Activated CD8-positive, alpha-beta T cell treated with anti-CD3 and anti-CD28 coated beads for 36 hours (primary cell): ENCODE data around the gene CELF4. TPM values are rescaled to one million over a fixed set of nuclear protein-coding genes. Genes with fewer than 3 reads are reported as not detected.

Experiments
- ATAC-seq: fragments of 200-7000 bp; cut with Tn5 transposase; one replicate; pipeline ENCODE4 v1.10.0; 2021; ENCODE audit warnings: mild to moderate bottlenecking, moderate library complexity
- CTCF ChIA-PET: fragments of 350-600 bp; sonication (Branson Sonifier 250); formaldehyde crosslinking; loops from one replicate; lab custom pipeline; 2021; ENCODE audit warnings: antibody characterized with exemption; lab: Charles Lee
- POLR2A ChIA-PET: fragments of 350-600 bp; sonication (Branson Sonifier 250); formaldehyde crosslinking; loops from one replicate; lab custom pipeline; 2021; ENCODE audit warnings: antibody characterized with exemption; lab: Charles Lee
- DNase-seq: peaks from one replicate; pipeline ENCODE4 v3.0.0-alpha.2; 2020
- H3K27ac Mint-ChIP-seq: one replicate; pipeline ENCODE4 v1.8.0; 2021; ENCODE audit warnings: mild to moderate bottlenecking, mixed read lengths
- H3K27me3 Mint-ChIP-seq: one replicate; pipeline ENCODE4 v1.8.0; 2021; ENCODE audit warnings: mixed read lengths
- H3K36me3 Mint-ChIP-seq: one replicate; pipeline ENCODE4 v1.8.0; 2021; ENCODE audit warnings: low read depth, mixed read lengths
- H3K4me1 Mint-ChIP-seq: one replicate; pipeline ENCODE4 v1.8.0; 2021; ENCODE audit warnings: low read depth, mixed read lengths
- H3K4me3 Mint-ChIP-seq: one replicate; pipeline ENCODE4 v1.8.0; 2021; ENCODE audit warnings: mild to moderate bottlenecking, moderate library complexity, mixed read lengths
- H3K9me3 Mint-ChIP-seq: one replicate; pipeline ENCODE4 v1.8.0; 2021; ENCODE audit warnings: mixed read lengths
- CTCF ChIP-seq: fragments of 200-600 bp; IDR thresholded peaks from one replicate; pipeline ENCODE4 v1.8.0; 2022; ENCODE audit warnings: antibody characterized with exemption, mild to moderate bottlenecking
- intact Hi-C: fragments of 100-400 bp; cut with micrococcal nuclease; formaldehyde crosslinking; loops from one replicate; pipeline ENCODE4 v1.10.0; 2022
- total RNA-seq, 2 experiments: library from RNA; stranded (reverse); gene quantifications; one replicate each; pipeline ENCODE4 v1.2.3, GENCODE V29; 2021

CELF4 gene
- total RNA-seq, 2 experiments from 2014 or later: not detected

GRCh38 chr18:37286801-37287200, 278.8 kb downstream of the CELF4 start:
- H3K36me3 Mint-ChIP-seq: no peaks in the 10 kb centered on the region
- no peak for DNase-seq
- CTCF ChIA-PET: no interaction called here
- H3K27ac Mint-ChIP-seq: no peak overlapping the region
- no peaks in the 10 kb centered on the region for H3K9me3 Mint-ChIP-seq
- POLR2A ChIA-PET: no interaction called here
- ATAC-seq: no peak
- H3K4me1 Mint-ChIP-seq: no peaks in the 10 kb centered on the region
- TF ChIP-seq CTCF: no peak
- H3K27me3 Mint-ChIP-seq: no peaks in the 10 kb centered on the region
- no peak overlapping the region for H3K4me3 Mint-ChIP-seq
- intact Hi-C loops: no loop called here

- Mint-ChIP-seq H3K4me3 (no peak overlapping the region), H3K9me3 (no peaks in the 10 kb centered on the region), H3K27ac (no peak overlapping the region), H3K36me3 (no peaks in the 10 kb centered on the region), H3K27me3 (no peaks in the 10 kb centered on the region), H3K4me1 (no peaks in the 10 kb centered on the region)
- ChIA-PET POLR2A (no interaction called here), CTCF (no interaction called here)
- ATAC-seq (no peak), DNase-seq (no peak)
- no peak for TF ChIP-seq CTCF
- intact Hi-C loops: no loop called here
These were observed 279.8 kb downstream of the CELF4 start for GRCh38 chr18:37285825-37286224.

- H3K27ac Mint-ChIP-seq: no peak overlapping the region
- intact Hi-C loops: no loop called here
- H3K4me1 Mint-ChIP-seq: no peaks in the 10 kb centered on the region
- H3K27me3 Mint-ChIP-seq: no peaks in the 10 kb centered on the region
- DNase-seq (no peak), ATAC-seq (no peak)
- TF ChIP-seq CTCF: no peak
- no peaks in the 10 kb centered on the region for H3K9me3 Mint-ChIP-seq
- H3K4me3 Mint-ChIP-seq: no peak overlapping the region
- no peaks in the 10 kb centered on the region for H3K36me3 Mint-ChIP-seq
- ChIA-PET CTCF (no interaction called here), POLR2A (no interaction called here)
These were observed 281.3 kb downstream of the CELF4 start for GRCh38 chr18:37284260-37284659.

- DNase-seq: no peak
- Mint-ChIP-seq H3K9me3 (no peaks in the 10 kb centered on the region), H3K27me3 (peaks cover 3% of the 10 kb centered on the region), H3K4me1 (no peaks in the 10 kb centered on the region), H3K36me3 (no peaks in the 10 kb centered on the region), H3K27ac (no peak overlapping the region), H3K4me3 (no peak overlapping the region)
- ATAC-seq: no peak
- POLR2A ChIA-PET: no interaction called here
- CTCF ChIA-PET: no interaction called here
- intact Hi-C loops: no loop called here
- TF ChIP-seq CTCF: peak; percentile 12
These were observed 283.1 kb downstream of the CELF4 start for GRCh38 chr18:37282386-37283037.

- Mint-ChIP-seq H3K27me3 (peaks cover 8% of the 10 kb centered on the region), H3K27ac (no peak overlapping the region), H3K9me3 (no peaks in the 10 kb centered on the region), H3K36me3 (no peaks in the 10 kb centered on the region), H3K4me3 (no peak overlapping the region), H3K4me1 (no peaks in the 10 kb centered on the region)
- POLR2A ChIA-PET: no interaction called here
- intact Hi-C loops: no loop called here
- CTCF ChIA-PET: no interaction called here
- no peak for TF ChIP-seq CTCF
- DNase-seq (no peak), ATAC-seq (no peak)
These were observed 284.8 kb downstream of the CELF4 start for GRCh38 chr18:37280701-37281393.
